Stimulated activated CD4-positive, alpha-beta T cell treated with anti-CD3 and anti-CD28 coated beads, Interleukin-15, amount 100 ng/mL, for 48 hours (primary cell): ENCODE measurements around the gene IDH1.
"Not testable (repeated sequence)": the region's sequence is repeated elsewhere in the genome, so short reads cannot be mapped to it uniquely, and the experiment has no call there.

Experiments used
- DNase-seq, 2 donors: peaks; one replicate each; pipeline ENCODE4 v3.0.0-alpha.2; 2020; ENCODE audit warnings: low read depth in 2 of 2

Gene IDH1

GRCh38 chr2:208254871-208255556, at the start of gene IDH1:
Gene IDH1, minus strand, starts transcription at chr2:208255071. Its CDS starts 3,520 bp downstream, at chr2:208251551.
- peak; percentile 82 to 96 for DNase-seq

- DNase-seq, result no peak
Observed at GRCh38 chr2:208304157-208304556, 49.3 kb upstream of the IDH1 start.

GRCh38 chr2:208300847-208301618, 46.2 kb upstream of the IDH1 start:
- no peak for DNase-seq

- no peak for DNase-seq
Observed at GRCh38 chr2:208297961-208298360, 43.1 kb upstream of the IDH1 start.

- DNase-seq, result no peak
Observed at GRCh38 chr2:208296610-208297009, 41.7 kb upstream of the IDH1 start.

GRCh38 chr2:208295834-208296233, 41.0 kb upstream of the IDH1 start:
- DNase-seq, result no peak

GRCh38 chr2:208294482-208295024, 39.7 kb upstream of the IDH1 start:
- no peak for DNase-seq

GRCh38 chr2:208285853-208286252, 31.0 kb upstream of the IDH1 start:
- no peak for DNase-seq

GRCh38 chr2:208280933-208281332, 26.1 kb upstream of the IDH1 start:
- DNase-seq, result no peak

- DNase-seq, result no peak
Observed at GRCh38 chr2:208280234-208280633, 25.4 kb upstream of the IDH1 start.

GRCh38 chr2:208279236-208279635, 24.4 kb upstream of the IDH1 start:
- DNase-seq, result no peak

GRCh38 chr2:208278549-208278948, 23.7 kb upstream of the IDH1 start:
- no peak for DNase-seq

- no peak for DNase-seq
Observed at GRCh38 chr2:208274748-208275147, 19.9 kb upstream of the IDH1 start.

GRCh38 chr2:208269091-208269490, 14.2 kb upstream of the IDH1 start:
- DNase-seq, result no peak

GRCh38 chr2:208268156-208268952, 13.5 kb upstream of the IDH1 start:
- no peak for DNase-seq

GRCh38 chr2:208267526-208267925, 12.7 kb upstream of the IDH1 start:
- DNase-seq, result not testable (repeated sequence)

- DNase-seq, result no peak
Observed at GRCh38 chr2:208266936-208267335, 12.1 kb upstream of the IDH1 start.

- no peak for DNase-seq
Observed at GRCh38 chr2:208266553-208266893, 11.7 kb upstream of the IDH1 start.

- DNase-seq, result peak; percentile 82 to 85
Observed at GRCh38 chr2:208265801-208266552, 11.1 kb upstream of the IDH1 start, which contains the start of gene PIKFYVE. Gene PIKFYVE, plus strand, starts transcription at chr2:208266255. Its CDS starts 5,265 bp downstream, at chr2:208271520.

GRCh38 chr2:208265371-208265800, 10.5 kb upstream of the IDH1 start:
- no peak for DNase-seq
